HL-60 (cell line): Measurements from ENCODE around the gene PCCA.

Experiments used
- CTCF ChIP-seq: IDR thresholded peaks from one replicate; pipeline ENCODE4 v1.5.1; 2011; ENCODE audit warnings: low read length, control low read depth, inconsistent platforms; ENCODE audit not compliant: insufficient read depth
- GABPA ChIP-seq: IDR thresholded peaks from 2 replicates; pipeline ENCODE4 v1.6.1; 2012; ENCODE audit warnings: low read depth
- POLR2AphosphoS5 ChIP-seq: IDR thresholded peaks from 2 replicates; pipeline ENCODE4 v1.6.1; 2012; ENCODE audit warnings: low read depth
- REST ChIP-seq: IDR thresholded peaks from 2 replicates; pipeline ENCODE4 v1.6.1; 2012; ENCODE audit warnings: low read depth; ENCODE audit not compliant: insufficient replicate concordance
- SPI1 ChIP-seq: IDR thresholded peaks from 2 replicates; pipeline ENCODE4 v1.6.1; 2012; ENCODE audit warnings: low read depth, mild to moderate bottlenecking, borderline replicate concordance

- TF ChIP-seq REST: no peak
- TF ChIP-seq CTCF: no peak
- TF ChIP-seq SPI1: no peak
- TF ChIP-seq POLR2AphosphoS5: no peak
- no peak for TF ChIP-seq GABPA
These were observed 344.6 kb downstream of the PCCA start for GRCh38 chr13:100433475-100433874.
